Right atrium auricular region (tissue), 2 donors: ENCODE data around the gene GALNS. TPM values are rescaled to one million over a fixed set of nuclear protein-coding genes. Genes with fewer than 3 reads are reported as not detected.
"Not testable (repeated sequence)": the region's sequence is repeated elsewhere in the genome, so short reads cannot be mapped to it uniquely, and the experiment has no call there.

Experiments
- DNase-seq: peaks from one replicate; pipeline ENCODE4 v3.0.0-alpha.2; 2019; ENCODE audit warnings: low spot score
- H3K27ac ChIP-seq, 2 donors: fragments of 200-600 bp; sonication (generic); 1 replicate in 1 of 2; 2 replicates in 1 of 2; pipeline ENCODE4 v1.5.1; 2016 to 2019
- H3K27me3 ChIP-seq, 2 donors: fragments of 200-600 bp; sonication (generic); one replicate each; pipeline versions ENCODE4 v1.5.1 to v1.6.0; 2017 to 2019
- H3K36me3 ChIP-seq: fragments of 200-600 bp; sonication (generic); one replicate; pipeline ENCODE4 v1.5.1; 2016
- H3K4me1 ChIP-seq, 2 donors: fragments of 200-600 bp; sonication (generic); one replicate each; pipeline versions ENCODE4 v1.5.1 to v1.6.0; 2017 to 2019
- H3K4me3 ChIP-seq, 2 donors: fragments of 200-600 bp; sonication (generic); 1 replicate in 1 of 2; 2 replicates in 1 of 2; pipeline ENCODE4 v1.5.1; 2017 to 2019; ENCODE audit warnings: mild to moderate bottlenecking in 1 of 2, moderate library complexity in 1 of 2
- H3K9me3 ChIP-seq, 2 donors: fragments of 200-600 bp; sonication (generic); one replicate each; pipeline ENCODE4 v1.5.1; 2019
- CTCF ChIP-seq, 2 donors: fragments of 200-600 bp; sonication (generic); IDR thresholded peaks; one replicate each; pipeline ENCODE4 v1.5.1; 2019; ENCODE audit warnings: antibody characterized with exemption in 2 of 2
- total RNA-seq, 2 donors: library from RNA; depleted of rRNA; stranded (reverse); fragments of >200 nt; gene quantifications; one replicate each; pipeline ENCODE4 v1.1.0, GENCODE V29; 2016

GALNS gene
- total RNA-seq, 2 donors from 2014 or later, result 12.6 to 18.8 TPM

- Histone ChIP-seq H3K27me3 (no peaks in the 10 kb centered on the region), H3K4me1 (no peaks in the 10 kb centered on the region), H3K27ac (no peak overlapping the region), H3K4me3 (no peak overlapping the region), H3K9me3 (no peaks in the 10 kb centered on the region), H3K36me3 (peaks cover 29% of the 10 kb centered on the region)
- DNase-seq, result no peak
- TF ChIP-seq CTCF (IDR thresholded peaks at IDR 0.05), result no peak
Observed at GRCh38 chr16:88826070-88826840, 30.5 kb downstream of the GALNS start.

- Histone ChIP-seq H3K4me3 (no peak overlapping the region), H3K27me3 (no peaks in the 10 kb centered on the region), H3K4me1 (no peaks in the 10 kb centered on the region), H3K36me3 (peaks cover 29% of the 10 kb centered on the region), H3K27ac (no peak overlapping the region), H3K9me3 (no peaks in the 10 kb centered on the region)
- TF ChIP-seq CTCF (IDR thresholded peaks at IDR 0.05), result no peak
- DNase-seq, result no peak
Observed at GRCh38 chr16:88825146-88825545, 31.6 kb downstream of the GALNS start.

- Histone ChIP-seq H3K4me1 (no peaks in the 10 kb centered on the region), H3K27ac (no peak overlapping the region), H3K9me3 (no peaks in the 10 kb centered on the region), H3K4me3 (no peak overlapping the region), H3K27me3 (no peaks in the 10 kb centered on the region), H3K36me3 (peaks cover 29% of the 10 kb centered on the region)
- TF ChIP-seq CTCF (IDR thresholded peaks at IDR 0.05), result no peak
- no peak for DNase-seq
Observed at GRCh38 chr16:88824256-88825077, 32.3 kb downstream of the GALNS start.

DNA sequence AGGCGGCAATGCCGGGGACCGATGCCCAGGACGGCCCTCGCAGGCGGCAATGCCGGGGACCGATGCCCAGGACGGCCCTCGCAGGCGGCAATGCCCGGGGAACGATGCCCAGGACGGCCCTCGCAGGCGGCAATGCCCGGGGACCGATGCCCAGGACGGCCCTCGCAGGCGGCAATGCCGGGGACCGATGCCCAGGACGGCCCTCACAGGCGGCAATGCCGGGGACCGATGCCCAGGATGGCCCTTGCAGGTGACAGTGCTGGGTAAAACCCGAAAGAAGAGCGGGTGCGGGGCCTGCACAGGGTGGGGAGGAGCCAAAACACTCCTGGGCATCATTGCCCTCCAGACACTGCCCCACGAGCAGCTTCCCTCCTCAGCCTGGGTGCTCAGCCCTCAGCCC is 33.1 kb downstream of the GALNS start:
- H3K4me3 ChIP-seq, H3K9me3 ChIP-seq, DNase-seq, H3K27ac ChIP-seq, H3K4me1 ChIP-seq, H3K27me3 ChIP-seq: not testable (repeated sequence)
- peaks cover 29% of the 10 kb centered on the region for H3K36me3 ChIP-seq

- no peaks in the 10 kb centered on the region for H3K9me3 ChIP-seq
- H3K4me3 ChIP-seq, result no peak overlapping the region
- DNase-seq, result no peak
- no peak overlapping the region for H3K27ac ChIP-seq
- H3K4me1 ChIP-seq, result no peaks in the 10 kb centered on the region
- no peaks in the 10 kb centered on the region for H3K27me3 ChIP-seq
- peaks cover 22% of the 10 kb centered on the region for H3K36me3 ChIP-seq
- TF ChIP-seq CTCF (IDR thresholded peaks at IDR 0.05), result no peak
Observed at GRCh38 chr16:88822281-88823040, 34.3 kb downstream of the GALNS start.
